H1 (cell line): Measurements from ENCODE around the gene RETREG1. TPM values are rescaled to one million over a fixed set of nuclear protein-coding genes. Genes with fewer than 3 reads are reported as not detected.
A peak's percentile ranks its signal among the peaks of the same experiment; 100 is the strongest.

Experiments used
- CTCF ChIA-PET: fragments of 300-600 bp; sonication (Branson Sonifier 250); formaldehyde crosslinking; loops from one replicate; lab custom pipeline; 2021; ENCODE audit not compliant: partially characterized antibody; lab: Charles Lee
- POLR2A ChIA-PET: fragments of 300-600 bp; sonication (Branson Sonifier 250); formaldehyde crosslinking; loops from one replicate; lab custom pipeline; 2021; ENCODE audit warnings: inconsistent platforms; ENCODE audit not compliant: partially characterized antibody; lab: Charles Lee
- DNase-seq, 2 experiments: peaks; one replicate each; pipeline versions ENCODE4 v3.0.0 to v3.0.0-alpha.2; 2010 to 2022; ENCODE audit warnings: low spot score in 2 of 2, low read depth in 1 of 2, mixed read lengths in 1 of 2
- FAIRE-seq: peaks from 2 replicates; lab custom pipeline; 2011; peaks lifted over from hg19 to GRCh38; lab: Jason Lieb, UNC
- H2AFZ ChIP-seq: 2 replicates; pipeline ENCODE4 v1.8.1; 2012; ENCODE audit warnings: low read length, inconsistent platforms
- H2AK5ac ChIP-seq: 2 replicates; pipeline ENCODE4 v1.6.1; 2013; ENCODE audit warnings: low read depth, low read length
- H2BK120ac ChIP-seq: replicated peaks from 2 replicates; pipeline ENCODE3; 2013; ENCODE audit warnings: low read depth, low read length, inconsistent platforms
- H2BK12ac ChIP-seq: 2 replicates; pipeline ENCODE4 v1.6.1; 2013; ENCODE audit warnings: low read depth, low read length
- H2BK15ac ChIP-seq: 2 replicates; pipeline ENCODE4 v1.6.1; 2013; ENCODE audit warnings: low read length
- H2BK20ac ChIP-seq: 2 replicates; pipeline ENCODE4 v1.6.1; 2013; ENCODE audit warnings: low read length
- H2BK5ac ChIP-seq: 2 replicates; pipeline ENCODE4 v1.6.1; 2013; ENCODE audit warnings: low read depth, low read length
- H3K14ac ChIP-seq: 2 replicates; pipeline ENCODE4 v1.6.1; 2013; ENCODE audit warnings: inconsistent platforms; ENCODE audit not compliant: insufficient read length
- H3K18ac ChIP-seq: 2 replicates; pipeline ENCODE4 v1.6.1; 2013; ENCODE audit warnings: low read length; ENCODE audit errors: extremely low read depth
- H3K23ac ChIP-seq: 2 replicates; pipeline ENCODE4 v1.6.1; 2013; ENCODE audit warnings: inconsistent platforms; ENCODE audit not compliant: insufficient read length
- H3K23me2 ChIP-seq: 2 replicates; pipeline ENCODE4 v1.6.1; 2013; ENCODE audit warnings: low read depth, low read length
- H3K27ac ChIP-seq: 2 replicates; pipeline ENCODE4 v1.6.1; 2011; ENCODE audit warnings: low read depth, low read length, inconsistent platforms
- H3K27me3 ChIP-seq, 4 experiments: replicated peaks in 1 of 4; 1 replicate in 1 of 4; 2 replicates in 3 of 4; pipeline versions ENCODE4 v1.6.1 to v1.8.1; 2011 to 2013; ENCODE audit warnings: low read length in 3 of 4, mild to moderate bottlenecking in 3 of 4, inconsistent platforms in 2 of 4, mixed read lengths in 2 of 4, moderate library complexity in 1 of 4; ENCODE audit not compliant: control insufficient read depth in 3 of 4, insufficient read depth in 3 of 4; ENCODE audit errors: extremely low read depth in 1 of 4
- H3K36me3 ChIP-seq, 4 experiments: 2 replicates each; pipeline versions ENCODE4 v1.6.1 to v1.8.1; 2011 to 2013; ENCODE audit warnings: mild to moderate bottlenecking in 4 of 4, low read length in 3 of 4, moderate library complexity in 2 of 4, control low read depth in 1 of 4, inconsistent platforms in 1 of 4; ENCODE audit not compliant: insufficient read depth in 4 of 4, control insufficient read depth in 2 of 4
- H3K4ac ChIP-seq: replicated peaks from 2 replicates; pipeline ENCODE3; 2013; ENCODE audit warnings: low read length, low read depth, mixed read lengths, inconsistent platforms; ENCODE audit not compliant: insufficient read length
- H3K4me1 ChIP-seq, 4 experiments: replicated peaks in 1 of 4; 1 replicate in 1 of 4; 2 replicates in 3 of 4; pipeline versions ENCODE4 v1.6.1 to v1.8.1; 2011 to 2013; ENCODE audit warnings: low read length in 3 of 4, inconsistent platforms in 2 of 4, mixed read lengths in 1 of 4; ENCODE audit not compliant: insufficient read depth in 4 of 4, control insufficient read depth in 3 of 4
- H3K4me2 ChIP-seq, 2 experiments: 2 replicates each; pipeline versions ENCODE4 v1.6.1 to v1.8.1; 2011 to 2013; ENCODE audit warnings: low read depth in 2 of 2, low read length in 2 of 2, control low read depth in 1 of 2, inconsistent platforms in 1 of 2, mild to moderate bottlenecking in 1 of 2; ENCODE audit not compliant: insufficient read depth in 1 of 2
- H3K4me3 ChIP-seq, 4 experiments: fragments of 200-600, 300-600 bp in 1 of 4; sonication (generic), shearing (Covaris generic), sonication (Bioruptor Twin) in 1 of 4; 2 replicates each; pipeline versions ENCODE4 v1.5.1 to v1.8.1; 2011 to 2016; ENCODE audit warnings: low read length in 4 of 4, low read depth in 3 of 4, control low read depth in 2 of 4, inconsistent platforms in 2 of 4, mild to moderate bottlenecking in 2 of 4, mixed read lengths in 1 of 4, moderate library complexity in 1 of 4; ENCODE audit not compliant: insufficient read depth in 2 of 4; ENCODE audit errors: extremely low read depth in 1 of 4
- H3K56ac ChIP-seq: replicated peaks from 2 replicates; pipeline ENCODE3; 2013; ENCODE audit warnings: low read depth, mild to moderate bottlenecking, mixed read lengths, low read length, inconsistent platforms; ENCODE audit not compliant: insufficient read length
- H3K79me1 ChIP-seq: 2 replicates; pipeline ENCODE4 v1.6.1; 2013; ENCODE audit warnings: low read depth, low read length, control low read depth
- H3K79me2 ChIP-seq, 2 experiments: 2 replicates each; pipeline versions ENCODE4 v1.6.1 to v1.8.1; 2012 to 2013; ENCODE audit warnings: low read length in 2 of 2, mild to moderate bottlenecking in 2 of 2, inconsistent platforms in 1 of 2; ENCODE audit not compliant: insufficient read depth in 2 of 2, control insufficient read depth in 1 of 2
- H3K9ac ChIP-seq, 4 experiments: replicated peaks in 1 of 4; 1 replicate in 1 of 4; 2 replicates in 3 of 4; pipeline versions ENCODE4 v1.6.1 to v1.8.1; 2011 to 2013; ENCODE audit warnings: low read depth in 3 of 4, low read length in 3 of 4, control low read depth in 2 of 4, mild to moderate bottlenecking in 2 of 4, moderate library complexity in 2 of 4, inconsistent platforms in 1 of 4; ENCODE audit errors: extremely low read depth in 1 of 4
- H3K9me3 ChIP-seq, 2 experiments: 2 replicates each; pipeline versions ENCODE4 v1.6.1 to v1.8.1; 2012 to 2013; ENCODE audit warnings: mild to moderate bottlenecking in 2 of 2, moderate library complexity in 2 of 2, control low read depth in 1 of 2, inconsistent platforms in 1 of 2, low read depth in 1 of 2, low read length in 1 of 2, mixed read lengths in 1 of 2; ENCODE audit not compliant: insufficient read depth in 2 of 2
- H4K20me1 ChIP-seq, 2 experiments: replicated peaks in 1 of 2; 2 replicates each; pipeline versions ENCODE3 to v1.8.1; 2011 to 2013; ENCODE audit warnings: inconsistent platforms in 2 of 2, low read length in 2 of 2, mild to moderate bottlenecking in 1 of 2; ENCODE audit not compliant: insufficient read depth in 2 of 2, control insufficient read depth in 1 of 2
- H4K5ac ChIP-seq: 2 replicates; pipeline ENCODE4 v1.6.1; 2013; ENCODE audit warnings: low read length, low read depth, mixed read lengths, inconsistent platforms; ENCODE audit not compliant: insufficient read length
- H4K8ac ChIP-seq: 2 replicates; pipeline ENCODE4 v1.8.0; 2013; ENCODE audit warnings: mild to moderate bottlenecking, moderate library complexity, low read length, inconsistent platforms; ENCODE audit not compliant: insufficient read depth; ENCODE audit errors: extremely low read depth
- H4K91ac ChIP-seq: replicated peaks from 2 replicates; pipeline ENCODE3; 2013; ENCODE audit warnings: low read length, mixed read lengths, inconsistent platforms; ENCODE audit not compliant: insufficient read length
- BCL11A ChIP-seq, 2 experiments: IDR thresholded peaks; one replicate each; pipeline ENCODE4 v1.6.1; 2011; ENCODE audit warnings: low read depth in 2 of 2, low read length in 2 of 2, mild to moderate bottlenecking in 2 of 2
- KDM4A ChIP-seq: IDR thresholded peaks from one replicate; pipeline ENCODE4 v1.7.1; 2012; ENCODE audit warnings: low read depth, mild to moderate bottlenecking, moderate library complexity, low read length, inconsistent platforms; ENCODE audit not compliant: severe bottlenecking
- POLR2AphosphoS5 ChIP-seq: IDR thresholded peaks from 2 replicates; pipeline ENCODE4 v1.6.1; 2011; ENCODE audit warnings: low read depth, low read length
- SP1 ChIP-seq: IDR thresholded peaks from 2 replicates; pipeline ENCODE4 v1.6.1; 2011; ENCODE audit warnings: low read depth, low read length
- ZNF274 ChIP-seq: IDR thresholded peaks from 2 replicates; pipeline ENCODE4 v1.7.0; 2012; ENCODE audit warnings: low read length, borderline replicate concordance; ENCODE audit errors: extremely low read depth
- WGBS, 2 experiments: shearing (Covaris generic) in 1 of 2; methylation state at CpG; one replicate each; pipeline versions ENCODE4 v1.1.6 to v1.1.7; 2013 to 2015; ENCODE audit warnings: low lambda C conversion rate in 2 of 2, mixed read lengths in 2 of 2, inconsistent platforms in 1 of 2, low coverage in 1 of 2, missing lambda C conversion rate in 1 of 2; ENCODE audit not compliant: insufficient replicate concordance in 2 of 2, insufficient coverage in 1 of 2, insufficient read length in 1 of 2; ENCODE audit errors: extremely low coverage in 1 of 2, missing lambda C conversion rate in 1 of 2; 5-methylcytosine and 5-hydroxymethylcytosine counted together
- polyA plus RNA-seq, 7 experiments: library from polyadenylated mRNA; depleted of rRNA in 3 of 7; stranded (reverse) in 5 of 7; unstranded in 2 of 7; fragments of >200 nt in 5 of 7; fragments of 200-250 nt in 2 of 7; gene quantifications; 1 replicate in 5 of 7; 2 replicates in 1 of 7; 4 replicates in 1 of 7; pipeline versions ENCODE4 v1.2.1 to v1.2.3, GENCODE V29; 2011 to 2013; ENCODE audit warnings: missing spikeins in 2 of 7, mixed read lengths in 2 of 7
- total RNA-seq: library from RNA; stranded (reverse); fragmentation: NEBNext Ultra II Directional; extraction: Animal tissue kit (Norgen Biotek cat#: 25700); gene quantifications from 2 replicates; pipeline ENCODE4 v1.2.1, GENCODE V29; 2021

Gene RETREG1
- total and polyA plus RNA-seq, 2 of the 8 experiments (the other 6 are each of a cell fraction or from before 2014, with no cell fraction given): 0.62 to 1.9 TPM

- FAIRE-seq (no peak), DNase-seq (no peak)
- Histone ChIP-seq H2BK12ac (no peak overlapping the region; the same call in 1 of the 2 replicates), H4K20me1 (no peaks in the 10 kb centered on the region), H3K23ac (no peak overlapping the region), H3K23me2 (no peaks in the 10 kb centered on the region; the same call in 1 of the 2 replicates), H2BK15ac (no peak overlapping the region), H3K79me2 (no peaks in the 10 kb centered on the region), H3K18ac (peak overlapping the region; percentile 21; the same call in 1 of the 2 replicates), H3K4me2 (peak overlapping the region in 1 of 2 experiments; percentile 35; a peak in 1 of 4 replicates), H4K5ac (no peak overlapping the region), H2BK5ac (peak overlapping the region; percentile 47; the same call in 1 of the 2 replicates), H3K27me3 (no peaks in the 10 kb centered on the region), H3K14ac (no peak overlapping the region), H2AK5ac (0 out of 2 replicates have a peak overlapping the region, but pooled peaks have one; percentile 4), H4K91ac (peak overlapping the region; percentile 0), H2BK20ac (peak overlapping the region; percentile 23; the same call in 1 of the 2 replicates), H3K4me1 (peaks cover 1 to 11% (median 3%) of the 10 kb centered on the region in 4 experiments; a peak in 6 of 7 replicates), H3K79me1 (no peaks in the 10 kb centered on the region), H3K9ac (no peak overlapping the region), H3K56ac (no peak overlapping the region), H3K36me3 (no peaks in the 10 kb centered on the region; a peak in 1 of 8 replicates), H2AFZ (peak overlapping the region; percentile 77; the same call in 1 of the 2 replicates), H4K8ac (no peak overlapping the region), H3K4ac (no peak overlapping the region), H2BK120ac (peak overlapping the region; percentile 63), H3K4me3 (no peak overlapping the region), H3K27ac (no peak overlapping the region), H3K9me3 (no peaks in the 10 kb centered on the region)
- 93% methylated on average over 7 of the region's 7 CpGs; no CpG with 5 or more reads in 1 of the 2 experiments for WGBS, 2 experiments
- TF ChIP-seq SP1: no peak
- no peak for TF ChIP-seq KDM4A
- TF ChIP-seq BCL11A (IDR thresholded peaks at IDR 0.05; ENCODE audit: low read depth in 2 of 2, low read length in 2 of 2): no peak
- TF ChIP-seq POLR2AphosphoS5: no peak
- TF ChIP-seq ZNF274: no peak
- POLR2A ChIA-PET: no interaction called here
- CTCF ChIA-PET: no interaction called here
These were observed 186.3 kb downstream of the RETREG1 start for GRCh38 chr5:16430349-16431089.
